Posterior cingulate gyrus (tissue), 11 donors: ENCODE results near the gene IL1RL1.

Experiments
- DNase-seq, 10 donors: peaks; one replicate each; pipeline versions ENCODE4 v3.0.0 to v3.0.0-alpha.2; 2020 to 2021; ENCODE audit warnings: mixed read lengths in 3 of 10
- intact Hi-C: fragments of 100-400 bp; cut with DNase I; formaldehyde crosslinking; loops from one replicate; pipeline ENCODE4 v1.15.1; 2023

The IL1RL1 gene

DNA sequence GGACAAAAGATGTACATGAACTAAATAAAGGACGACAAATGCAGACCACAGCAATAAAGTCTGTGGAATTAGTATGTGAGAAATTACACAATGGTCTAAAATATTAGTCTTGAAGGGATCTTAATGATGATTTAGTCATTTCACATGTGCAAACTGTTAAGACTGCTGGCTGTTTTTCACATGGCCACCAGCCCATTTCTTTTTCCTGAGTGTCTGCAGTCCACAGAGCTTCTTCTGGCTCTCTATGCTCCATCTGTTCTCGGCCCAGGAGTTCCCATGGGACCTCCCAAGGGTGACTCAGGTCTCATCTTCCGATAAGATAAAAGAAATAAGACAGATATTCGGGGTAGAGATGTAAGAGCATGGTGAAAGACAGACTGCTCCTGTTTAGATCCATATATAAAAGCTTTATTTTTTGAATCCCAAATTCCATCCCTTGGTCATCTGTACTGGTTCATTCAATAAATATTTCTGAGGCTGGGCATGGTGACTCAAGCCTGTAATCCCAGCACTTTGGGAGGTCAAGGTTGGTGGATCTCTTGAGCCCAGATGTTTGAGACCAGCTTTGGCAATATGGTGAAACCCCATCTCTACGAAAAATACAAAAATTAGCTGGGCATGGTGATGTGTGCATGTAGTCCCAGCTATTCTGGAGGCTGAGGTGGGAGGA, 20.1 kb downstream of the IL1RL1 start:
- DNase-seq = no peak
- intact Hi-C loops = no loop called here

DNA sequence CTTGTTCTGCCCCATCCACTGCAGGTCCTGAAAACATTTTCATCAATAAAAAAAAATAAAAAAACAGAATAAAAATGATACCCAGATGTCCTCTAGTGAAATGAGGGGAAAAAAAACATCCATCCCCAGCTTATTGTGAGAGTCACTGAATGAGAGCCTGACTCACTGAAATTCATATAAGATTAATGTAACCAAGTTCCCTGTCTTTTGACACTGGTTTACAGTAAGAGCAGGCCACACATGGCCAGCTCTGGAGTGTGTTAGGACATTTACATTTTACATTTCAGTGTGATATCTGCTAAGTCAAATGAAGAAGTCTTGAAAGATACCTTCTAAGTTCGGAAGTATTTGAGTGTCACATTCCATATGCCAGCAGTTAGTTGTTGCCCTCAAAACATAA, 23.1 kb downstream of the IL1RL1 start:
- no peak for DNase-seq
- intact Hi-C loops = no loop called here

DNA sequence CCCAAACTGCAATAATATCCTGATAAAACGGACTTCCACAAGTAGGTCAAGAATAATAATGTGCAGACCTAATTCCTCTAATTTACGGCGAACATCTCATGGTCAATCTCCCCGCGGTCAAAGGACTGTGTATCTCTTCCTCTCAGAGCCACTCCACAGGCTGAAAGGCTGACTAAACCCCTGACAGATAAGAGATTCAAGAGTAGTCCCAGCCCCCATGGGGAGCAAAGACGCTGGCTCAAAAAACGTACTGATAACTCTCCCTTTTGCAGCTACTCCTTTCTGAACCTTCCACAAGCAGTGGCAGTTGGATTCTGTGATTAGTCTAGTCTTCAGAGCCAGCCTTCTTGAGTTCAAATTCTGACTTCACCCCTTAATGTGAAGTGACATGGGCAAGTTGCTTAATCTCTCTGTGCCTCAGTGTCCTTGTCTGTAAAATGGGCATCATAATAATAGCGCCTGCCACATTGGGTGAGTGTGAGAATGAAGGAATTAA, 24.6 kb downstream of the IL1RL1 start:
- no peak for DNase-seq
- intact Hi-C loops = no loop called here

DNA sequence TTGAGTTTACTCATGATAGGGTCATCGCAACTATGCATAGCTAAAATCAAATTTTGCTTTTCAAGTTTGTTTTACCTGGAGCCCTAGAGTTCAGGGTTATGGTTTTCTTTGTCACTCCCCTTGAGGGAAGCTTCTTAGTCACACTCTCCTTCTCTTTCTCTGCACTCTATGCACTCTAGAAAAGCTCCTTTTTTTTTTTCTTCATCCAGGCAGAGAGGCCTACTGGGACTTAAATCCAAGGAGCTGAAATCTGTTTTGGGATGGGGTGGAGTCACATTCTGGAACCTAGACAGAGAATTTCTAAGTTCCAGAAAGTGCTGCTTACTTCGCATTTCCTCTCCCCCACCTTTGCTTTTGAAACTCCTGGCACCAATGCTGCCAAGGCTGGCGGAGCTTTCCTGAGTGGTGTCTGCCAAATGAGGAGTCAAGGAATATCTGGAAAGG, 25.2 kb downstream of the IL1RL1 start:
- no peak for DNase-seq
- intact Hi-C loops = no loop called here

DNA sequence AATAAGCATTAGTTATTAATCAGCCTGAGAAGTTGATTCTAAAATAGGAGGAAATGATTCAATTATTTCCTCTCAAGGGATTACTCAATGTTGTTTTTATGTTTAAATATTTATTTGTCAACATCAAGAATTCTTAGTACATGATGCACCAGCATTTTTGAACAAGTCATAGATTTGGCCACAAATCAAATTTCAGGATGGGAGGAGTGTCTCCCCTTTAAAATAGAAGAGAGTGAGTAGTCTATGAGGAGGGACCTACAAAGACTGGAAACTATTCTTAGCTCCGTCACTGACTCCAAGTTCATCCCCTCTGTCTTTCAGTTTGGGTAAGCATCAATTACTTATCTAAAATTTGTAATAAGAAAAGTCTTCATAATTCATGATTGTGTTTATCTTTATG, 25.6 kb downstream of the IL1RL1 start:
- intact Hi-C loops = no loop called here

DNA sequence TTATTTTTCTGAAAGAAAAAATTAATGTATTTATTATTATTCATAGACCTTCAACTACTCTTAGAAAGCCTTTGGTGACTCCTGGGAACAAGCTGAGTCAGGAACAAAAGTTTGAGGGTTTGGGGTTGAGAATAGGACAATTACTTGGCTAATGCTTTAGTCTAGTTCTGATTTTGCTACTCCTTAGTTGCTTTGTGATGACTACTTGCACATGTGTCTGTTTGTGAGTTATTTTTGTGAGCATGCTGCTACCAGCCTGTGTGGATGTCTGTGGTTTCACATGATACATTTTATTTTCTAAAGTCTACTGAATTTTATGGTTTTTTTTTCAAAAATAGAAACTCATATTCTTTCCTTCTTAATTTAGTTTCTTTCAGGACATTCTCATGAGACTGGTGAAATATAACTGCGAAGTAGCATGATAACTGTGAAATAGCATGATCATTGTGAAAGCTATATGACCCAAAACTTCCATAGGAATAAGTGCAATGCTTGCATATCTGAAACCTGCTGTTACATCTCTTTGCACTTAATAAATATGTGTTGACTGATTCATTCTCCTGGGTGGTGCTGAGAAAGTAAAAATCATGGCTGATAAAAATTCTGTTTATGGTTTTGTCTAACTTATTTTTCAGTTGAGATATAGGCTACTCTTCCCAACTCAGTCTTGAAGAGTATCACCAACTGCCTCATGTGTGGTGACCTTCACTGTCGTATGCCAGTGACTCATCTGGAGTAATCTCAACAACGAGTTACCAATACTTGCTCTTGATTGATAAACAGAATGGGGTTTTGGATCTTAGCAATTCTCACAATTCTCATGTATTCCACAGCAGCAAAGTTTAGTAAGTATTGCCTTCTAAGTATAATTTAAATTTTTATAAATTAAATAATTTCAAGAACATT, 26.4 kb downstream of the IL1RL1 start:
- intact Hi-C loops = no loop called here
- DNase-seq = no peak

More for the DNA sequence above, 25.6 kb downstream of the IL1RL1 start:
- no peak for DNase-seq

DNA sequence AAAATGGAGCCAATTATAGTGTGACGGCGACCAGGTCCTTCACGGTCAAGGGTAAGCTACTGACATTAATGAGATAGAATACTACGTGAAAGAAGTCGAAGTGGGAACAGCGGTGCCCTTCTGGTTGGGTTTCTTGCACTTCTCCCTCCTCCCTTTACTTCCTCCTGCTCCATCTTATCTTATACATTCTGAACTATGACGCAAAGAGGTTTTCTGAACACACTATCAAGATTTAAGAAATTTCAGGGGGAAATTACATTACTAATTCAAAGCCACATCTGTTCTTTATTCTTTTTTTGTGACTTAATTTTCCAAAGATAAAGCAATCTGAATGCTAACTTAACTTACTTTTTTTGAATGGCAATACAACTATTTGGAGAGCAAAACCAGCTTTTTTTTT, 29.4 kb downstream of the IL1RL1 start:
- intact Hi-C loops = no loop called here

DNA sequence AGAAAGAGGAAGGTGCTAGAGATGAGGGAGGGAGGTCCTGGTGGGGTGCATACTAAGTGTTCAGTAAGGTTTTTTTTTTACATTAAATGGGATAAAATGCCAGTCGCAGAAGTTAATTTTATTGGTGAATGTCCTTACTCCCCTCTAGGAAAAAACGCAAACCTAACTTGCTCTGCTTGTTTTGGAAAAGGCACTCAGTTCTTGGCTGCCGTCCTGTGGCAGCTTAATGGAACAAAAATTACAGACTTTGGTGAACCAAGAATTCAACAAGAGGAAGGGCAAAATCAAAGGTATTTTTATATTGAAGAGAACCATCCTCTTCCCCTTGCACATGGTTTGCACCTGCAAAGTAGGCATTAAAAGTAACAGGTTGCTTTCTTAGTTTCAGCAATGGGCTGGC, 31.5 kb downstream of the IL1RL1 start:
- no peak for DNase-seq
- intact Hi-C loops = no loop called here

More for the DNA sequence above, 29.4 kb downstream of the IL1RL1 start:
- DNase-seq = no peak

DNA sequence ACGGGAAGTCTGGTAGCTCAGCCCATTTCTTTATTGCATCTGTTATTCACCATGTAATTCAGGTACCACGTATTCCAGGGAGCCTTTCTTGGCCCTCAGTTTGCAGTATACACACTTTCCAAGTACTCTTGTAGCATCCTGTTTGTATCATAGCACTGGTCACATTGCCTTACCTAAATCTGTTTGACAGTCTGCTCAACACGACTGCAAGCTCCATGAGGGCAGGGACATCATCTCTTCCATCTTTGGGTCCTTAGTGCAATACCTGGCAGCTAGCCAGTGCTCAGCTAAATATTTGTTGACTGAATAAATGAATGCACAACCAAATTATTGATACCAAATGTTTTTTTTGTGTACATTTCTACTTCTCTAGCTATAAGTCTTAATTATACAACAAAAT, 33.0 kb downstream of the IL1RL1 start:
- no peak for DNase-seq
- intact Hi-C loops = no loop called here

DNA sequence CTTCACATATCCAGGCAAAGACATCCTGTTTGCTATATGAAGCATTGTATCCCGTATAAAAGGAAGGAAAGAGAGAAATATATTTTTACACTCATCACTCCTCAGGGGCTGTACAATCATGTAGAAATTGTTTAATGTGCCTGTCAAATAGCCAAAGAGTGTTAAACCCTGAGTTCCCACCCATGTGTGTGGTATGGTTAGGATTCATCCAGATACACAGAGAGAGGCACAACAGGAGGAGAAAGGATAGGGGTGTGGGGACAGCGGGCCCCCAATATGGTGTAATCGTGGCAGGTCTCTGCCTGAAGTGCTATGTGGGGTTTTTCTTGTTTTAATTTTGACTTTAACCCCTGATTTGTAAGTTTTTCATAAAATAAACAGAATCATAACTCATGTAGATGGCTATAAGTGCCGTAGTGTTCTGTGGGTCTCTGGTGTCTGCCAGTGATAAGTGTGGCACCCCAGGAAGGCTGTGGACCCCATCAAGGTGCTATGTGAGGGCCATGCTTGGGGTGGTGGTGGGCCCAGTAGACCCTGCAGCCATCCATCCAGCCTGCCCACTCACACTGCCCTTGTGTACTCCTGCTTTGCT, 34.1 kb downstream of the IL1RL1 start:
- DNase-seq = no peak
- intact Hi-C loops = no loop called here

DNA sequence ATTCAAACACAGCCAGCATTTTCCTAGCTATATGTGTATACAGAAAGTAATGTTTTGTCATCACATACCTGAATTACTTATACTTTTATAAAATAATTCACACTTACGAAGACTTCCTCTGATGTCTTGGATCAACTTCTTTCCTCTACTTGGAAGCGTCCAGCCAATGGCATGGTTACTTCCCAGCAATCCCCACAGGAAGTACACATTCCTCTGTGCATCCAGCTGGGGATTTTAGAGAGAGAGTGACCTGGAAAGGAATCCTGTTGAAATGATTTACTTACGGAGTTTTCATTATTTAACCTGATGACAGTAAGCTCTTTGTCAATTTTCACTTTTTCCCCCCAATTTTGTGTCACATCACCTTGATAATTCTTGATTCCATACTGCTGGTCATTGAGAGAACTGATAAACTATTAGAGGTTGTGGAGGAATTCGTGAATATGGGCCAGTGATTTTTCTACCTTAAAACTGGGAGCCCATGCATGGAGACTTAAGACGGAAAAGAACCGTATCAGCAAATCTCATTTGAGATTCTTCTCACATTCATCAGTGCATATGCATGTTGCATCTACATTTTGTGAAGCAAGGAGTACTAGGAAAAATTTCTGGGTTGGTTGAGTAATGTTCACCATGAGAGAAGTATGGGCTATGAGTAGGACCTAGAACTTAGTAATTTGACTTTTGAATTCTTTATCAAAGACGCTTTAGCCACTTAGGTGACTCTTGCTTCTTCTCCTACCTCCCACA, 35.2 kb downstream of the IL1RL1 start:
- intact Hi-C loops = no loop called here
- no peak for DNase-seq

DNA sequence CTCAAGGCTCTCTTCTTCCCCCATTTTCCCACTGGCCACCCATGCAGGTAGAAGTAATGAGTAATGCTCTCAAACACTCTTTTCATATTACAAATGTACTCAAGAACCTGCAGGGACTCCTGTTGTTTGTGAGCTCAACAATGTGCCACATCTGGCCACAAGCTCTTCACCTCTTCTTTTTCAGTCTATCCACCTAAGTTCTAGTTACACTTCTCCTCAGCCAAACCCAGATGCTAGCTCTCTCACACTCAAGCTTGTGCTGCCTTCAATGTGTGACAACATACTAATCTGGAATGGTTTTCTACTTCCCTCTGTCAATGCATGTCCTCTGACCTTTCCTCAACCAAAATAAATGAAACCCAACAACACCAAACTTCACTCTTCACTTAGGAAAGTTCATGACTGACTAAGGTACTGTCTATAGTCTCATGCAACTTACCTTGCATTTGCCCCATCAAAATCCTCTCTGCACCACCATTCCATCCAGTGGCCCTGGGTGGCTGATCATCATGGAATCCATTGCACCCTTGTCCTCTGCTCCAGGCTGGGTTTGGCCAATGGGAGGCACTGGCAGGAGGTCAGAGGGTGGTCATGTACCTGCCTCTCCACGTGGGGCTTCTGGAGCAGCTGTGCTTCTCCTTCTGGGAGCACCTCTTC, 38.9 kb downstream of the IL1RL1 start:
- no peak for DNase-seq
- intact Hi-C loops = no loop called here

DNA sequence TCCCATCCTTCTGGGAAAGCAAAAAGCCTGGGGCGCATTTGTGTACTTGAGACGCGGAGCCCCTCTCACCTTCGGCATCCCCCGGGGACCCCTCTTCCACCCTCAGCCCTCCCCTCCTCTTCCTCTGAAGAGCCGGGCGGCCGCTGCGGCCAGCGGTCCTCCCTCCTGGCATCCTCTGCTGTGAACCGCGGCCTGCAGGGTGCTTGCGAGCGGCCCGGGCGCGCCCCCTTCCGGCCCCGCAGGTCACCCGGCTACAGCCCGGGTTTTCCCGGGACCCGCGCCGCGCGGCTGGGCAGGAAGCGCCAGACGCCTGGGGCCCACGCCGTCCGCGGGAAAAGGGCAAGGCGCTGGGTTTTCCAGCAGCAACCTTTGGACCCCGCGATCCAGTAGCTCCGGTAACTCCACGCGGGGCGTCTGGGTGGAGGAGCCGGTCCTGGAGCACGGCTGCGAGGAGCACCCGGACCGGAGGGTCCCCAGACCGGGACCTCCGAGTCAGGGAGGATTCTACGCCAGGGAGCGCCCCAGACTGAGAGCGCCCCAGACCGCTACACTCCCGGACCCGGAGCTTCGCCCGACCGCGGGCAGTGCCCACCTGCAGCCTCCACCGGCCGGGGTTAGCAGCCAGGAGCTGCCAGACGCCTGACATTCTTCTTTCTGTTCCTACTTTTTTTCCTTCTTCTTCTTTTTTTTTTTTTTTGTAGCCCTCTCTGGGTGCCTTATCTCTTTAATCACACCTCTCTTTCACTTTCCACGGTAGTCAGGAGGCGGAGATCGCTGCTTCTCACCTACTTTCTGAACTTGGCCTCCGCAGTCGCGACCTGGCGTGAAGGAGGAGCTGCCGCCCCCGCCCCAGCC, 44.4 kb downstream of the IL1RL1 start, which contains the start of gene IL18R1:
IL18R1 (plus strand) TSS at position 271 of the 855 bp plus-strand sequence. CDS start 6,865 bp downstream, outside the sequence.
- intact Hi-C loops = loop anchor here (5.0 kb wide), 2 partner anchors 113 to 333 kb away; no protein-coding TSS in a partner anchor
- peak; percentile 25 to 92 (median 56) for DNase-seq

DNA sequence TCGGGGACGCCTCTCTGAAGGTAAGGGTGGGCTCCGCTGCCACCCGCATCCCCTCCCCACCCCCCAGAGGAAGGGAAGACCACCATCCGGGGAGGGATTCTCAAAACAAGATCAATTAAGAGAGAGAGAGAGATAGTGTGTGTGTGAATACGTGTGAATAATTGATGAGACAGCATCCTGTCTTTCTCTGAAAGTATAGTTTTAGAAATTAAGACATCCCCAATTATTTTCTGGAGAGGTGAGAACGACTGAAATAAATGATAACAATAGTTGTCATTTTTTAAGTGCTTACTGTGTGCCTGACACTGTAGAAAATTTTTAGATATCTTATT, 45.0 kb downstream of the IL1RL1 start:
- intact Hi-C loops = loop anchor here (5.0 kb wide), 2 partner anchors 114 to 334 kb away; no protein-coding TSS in a partner anchor
- DNase-seq = no peak

DNA sequence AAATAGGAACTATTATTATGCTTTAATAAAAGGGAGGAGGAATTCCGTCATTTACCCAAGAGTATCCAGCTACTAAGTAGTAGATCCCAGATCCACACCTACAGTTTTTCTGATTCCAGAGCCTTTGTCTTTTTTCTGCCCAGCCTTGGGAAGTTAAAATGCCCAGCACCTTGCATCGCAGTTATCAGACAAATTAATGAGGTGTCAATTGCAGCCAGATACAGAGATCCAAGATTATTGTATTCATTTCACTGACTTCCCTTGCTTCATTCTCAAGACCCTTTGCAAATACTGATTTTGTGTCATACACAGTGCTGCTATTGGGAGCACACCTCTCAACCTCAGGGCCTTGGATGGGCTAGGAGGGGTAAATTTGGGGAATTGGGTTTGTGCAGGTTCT, 45.4 kb downstream of the IL1RL1 start:
- intact Hi-C loops = loop anchor here (5.0 kb wide), 2 partner anchors 114 to 334 kb away; no protein-coding TSS in a partner anchor

DNA sequence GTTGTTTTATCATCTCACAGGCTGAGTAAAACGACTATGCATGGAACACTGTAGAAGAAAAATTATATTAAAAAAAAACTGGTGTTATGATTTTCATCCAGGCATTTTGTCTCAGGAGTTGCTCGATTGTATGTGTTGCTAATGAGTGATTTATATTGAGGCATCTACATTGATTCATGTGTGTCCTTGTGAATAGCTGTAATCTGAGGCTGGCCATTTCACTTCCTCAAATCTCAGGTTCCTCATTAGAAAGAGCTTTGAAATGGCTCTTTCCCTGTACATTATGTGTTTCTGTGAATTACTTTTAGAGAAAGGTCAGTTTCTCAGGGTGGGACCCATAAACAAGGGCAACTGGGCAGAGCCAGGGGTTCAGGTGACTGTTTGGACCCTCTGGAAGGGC, 46.6 kb downstream of the IL1RL1 start:
- no peak for DNase-seq
- intact Hi-C loops = loop anchor here (5.0 kb wide), 2 partner anchors 116 to 336 kb away; no protein-coding TSS in a partner anchor

More for the DNA sequence above, 45.4 kb downstream of the IL1RL1 start:
- DNase-seq = no peak

DNA sequence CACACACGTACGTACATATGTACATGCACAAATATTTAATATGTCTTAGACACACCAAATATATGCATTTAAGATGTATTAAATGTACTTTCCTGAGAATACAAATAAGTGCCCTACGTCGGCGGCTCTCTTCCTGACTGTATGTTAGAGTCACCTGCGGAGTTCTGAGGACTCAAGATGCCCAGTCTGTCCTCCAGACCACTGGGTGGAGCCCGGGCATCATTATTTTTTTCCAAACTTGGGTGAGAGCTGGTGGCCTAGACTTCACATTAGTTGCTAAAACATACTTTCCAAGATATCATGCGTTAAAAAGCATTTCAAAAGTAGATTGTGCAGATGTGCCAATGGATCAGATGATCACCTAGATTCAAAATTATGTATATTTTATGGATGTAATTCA, 47.1 kb downstream of the IL1RL1 start:
- no peak for DNase-seq
- intact Hi-C loops = loop anchor here (5.0 kb wide), 2 partner anchors 116 to 336 kb away; no protein-coding TSS in a partner anchor

DNA sequence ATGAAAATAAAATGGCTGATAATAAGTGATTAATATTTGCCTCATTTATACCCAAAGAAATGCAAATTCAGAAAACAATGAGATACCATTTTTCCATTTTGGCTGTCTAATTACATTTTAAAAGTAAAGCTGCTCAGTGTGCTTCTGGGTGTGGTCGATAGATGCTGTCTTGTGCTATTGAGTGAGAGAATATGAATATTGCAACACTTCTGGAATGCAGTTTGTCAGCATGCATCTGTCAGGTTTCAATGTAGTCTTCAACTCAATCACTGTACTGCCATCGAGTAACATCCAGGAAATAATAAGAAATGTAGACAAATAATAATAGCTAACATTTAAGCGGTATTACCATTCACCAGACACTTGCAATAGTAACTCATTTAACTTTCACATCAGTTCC, 48.2 kb downstream of the IL1RL1 start:
- DNase-seq = no peak
- intact Hi-C loops = loop anchor here (5.0 kb wide), 2 partner anchors 117 to 337 kb away; no protein-coding TSS in a partner anchor
